Measurements from ENCODE around the gene COA3.

The COA3 gene

GRCh38 chr17:42760652-42761581, 37.6 kb downstream of the COA3 start, which contains the start of gene RAMP2:
Gene RAMP2 (plus strand): TSS chr17:42761227. CDS start chr17:42761262, 35 bp downstream.
- Mint-ChIP-seq H3K9me3 (no peaks in the 10 kb centered on the region), H3K4me1 (ENCODE audit: low read depth) (peaks cover 11% of the 10 kb centered on the region), H3K27ac (no peak within 1 kb of the TSS), H3K4me3 (peak within 1 kb of the TSS; percentile 26), H3K36me3 (ENCODE audit: low read depth) (no peaks in the 10 kb centered on the region), H3K27me3 (peaks cover 61% of the 10 kb centered on the region)
- peak; percentile 51 for DNase-seq

GRCh38 chr17:42759982-42760651, 38.4 kb downstream of the COA3 start:
- Mint-ChIP-seq H3K4me1 (ENCODE audit: low read depth) (peaks cover 11% of the 10 kb centered on the region), H3K9me3 (no peaks in the 10 kb centered on the region), H3K36me3 (ENCODE audit: low read depth) (no peaks in the 10 kb centered on the region), H3K4me3 (peak overlapping the region; percentile 26), H3K27me3 (peaks cover 58% of the 10 kb centered on the region), H3K27ac (no peak overlapping the region)
- DNase-seq, result no peak

- Mint-ChIP-seq H3K27me3 (peaks cover 49% of the 10 kb centered on the region), H3K4me3 (no peak overlapping the region), H3K36me3 (ENCODE audit: low read depth) (no peaks in the 10 kb centered on the region), H3K27ac (no peak overlapping the region), H3K9me3 (no peaks in the 10 kb centered on the region), H3K4me1 (ENCODE audit: low read depth) (no peaks in the 10 kb centered on the region)
- no peak for DNase-seq
Observed at GRCh38 chr17:42754782-42755181, 43.7 kb downstream of the COA3 start.

- DNase-seq, result no peak
- no peaks in the 10 kb centered on the region for H3K9me3 Mint-ChIP-seq
- H3K27me3 Mint-ChIP-seq, result peaks cover 40% of the 10 kb centered on the region
- no peak overlapping the region for H3K4me3 Mint-ChIP-seq
- no peaks in the 10 kb centered on the region for H3K36me3 Mint-ChIP-seq (ENCODE audit: low read depth)
- no peak overlapping the region for H3K27ac Mint-ChIP-seq
- H3K4me1 Mint-ChIP-seq (ENCODE audit: low read depth), result no peaks in the 10 kb centered on the region
Observed at GRCh38 chr17:42751628-42752027, 46.9 kb downstream of the COA3 start.

GRCh38 chr17:42750739-42751344, 47.7 kb downstream of the COA3 start:
- Mint-ChIP-seq H3K27me3 (peaks cover 43% of the 10 kb centered on the region), H3K36me3 (ENCODE audit: low read depth) (no peaks in the 10 kb centered on the region), H3K9me3 (no peaks in the 10 kb centered on the region), H3K4me3 (no peak overlapping the region), H3K27ac (no peak overlapping the region), H3K4me1 (ENCODE audit: low read depth) (no peaks in the 10 kb centered on the region)
- DNase-seq, result no peak

- H3K36me3 Mint-ChIP-seq (ENCODE audit: low read depth), result peaks cover 4% of the 10 kb centered on the region
- peaks cover 35% of the 10 kb centered on the region for H3K27me3 Mint-ChIP-seq
- H3K27ac Mint-ChIP-seq, result no peak overlapping the region
- H3K4me1 Mint-ChIP-seq (ENCODE audit: low read depth), result peaks cover 8% of the 10 kb centered on the region
- DNase-seq, result no peak
- H3K4me3 Mint-ChIP-seq, result no peak overlapping the region
- peaks cover 5% of the 10 kb centered on the region for H3K9me3 Mint-ChIP-seq
Observed at GRCh38 chr17:42748908-42749798, 49.4 kb downstream of the COA3 start.

- DNase-seq, result no peak
- Mint-ChIP-seq H3K4me3 (no peak overlapping the region), H3K9me3 (peaks cover 5% of the 10 kb centered on the region), H3K27me3 (peaks cover 35% of the 10 kb centered on the region), H3K4me1 (ENCODE audit: low read depth) (peaks cover 15% of the 10 kb centered on the region), H3K36me3 (ENCODE audit: low read depth) (peaks cover 6% of the 10 kb centered on the region), H3K27ac (no peak overlapping the region)
Observed at GRCh38 chr17:42748202-42748907, 50.1 kb downstream of the COA3 start.
